ENCODE measurements around the gene RPP30. TPM values are rescaled to one million over a fixed set of nuclear protein-coding genes. Genes with fewer than 3 reads are reported as not detected.

Gene RPP30
- total and polyA plus RNA-seq, 2 of the 13 experiments (the other 11 are each of a cell fraction or from before 2014, with no cell fraction given), result 27.1 to 65.0 TPM

GRCh38 chr10:90837486-90837885 is 34.3 kb upstream of the RPP30 start:
- Histone ChIP-seq H3K27me3 (ENCODE audit: control insufficient read depth in 1 of 2, insufficient read depth in 2 of 2, low read length in 2 of 2) (peaks cover 0 to 2% of the 10 kb centered on the region in 2 experiments; a peak in 1 of 5 replicates), H3K4me1 (ENCODE audit: insufficient read depth, low read length) (no peaks in the 10 kb centered on the region), H2AFZ (ENCODE audit: low read length) (no peak overlapping the region), H3K9ac (ENCODE audit: insufficient read depth, low read depth, low read length) (no peak overlapping the region), H3K4me3 (replicated peaks in 1 of 3; ENCODE audit: insufficient read depth in 1 of 3, low read depth in 2 of 3, low read length in 3 of 3) (no peak overlapping the region), H3K9me3 (ENCODE audit: low read length) (no peaks in the 10 kb centered on the region), H3K4me2 (ENCODE audit: low read depth, low read length) (no peak overlapping the region), H3K36me3 (replicated peaks in 1 of 2; ENCODE audit: control insufficient read depth in 1 of 2, insufficient read depth in 2 of 2, low read length in 2 of 2) (no peaks in the 10 kb centered on the region), H4K20me1 (ENCODE audit: insufficient read depth, low read length) (no peaks in the 10 kb centered on the region), H3K27ac (ENCODE audit: extremely low read length, insufficient read depth, low read length) (no peak overlapping the region), H3K79me2 (ENCODE audit: insufficient read depth, low read length) (no peaks in the 10 kb centered on the region)
- intact Hi-C loops (cut with micrococcal nuclease; ENCODE audit: unreplicated experiment) (no loop called here), in situ Hi-C loops (cut with HindIII; ENCODE audit: extremely low pct_ligation_motif_present, low pct_unique_long_range_greater_than_20kb) (no loop called here)
- FAIRE-seq (no peak), DNase-seq (ENCODE audit: low spot score) (no peak), ATAC-seq (no peak)
- ChIA-PET POLR2A (no interaction called here), CTCF (ENCODE audit: low intra/inter-chr PET ratio, low total read pairs) (no interaction called here)
- WGBS (ENCODE audit: low lambda C conversion rate), result 0% methylated on average over 1 of the region's 1 CpG
- no TSS peak for BruUV-seq (replicated peaks)
- no peak for TF ChIP-seq ZNF30 (CRISPR knock-in tag; IDR thresholded peaks at IDR 0.05)
- TF ChIP-seq FOXO4 (CRISPR knock-in tag; conservative IDR thresholded peaks at IDR 0.05), result no peak
- TF ChIP-seq TMF1 (CRISPR knock-in tag; IDR thresholded peaks at IDR 0.05; ENCODE audit: low read depth), result no peak
- no peak for TF ChIP-seq KMT2B (CRISPR knock-in tag; IDR thresholded peaks at IDR 0.05)
- no peak for TF ChIP-seq JUNB (CRISPR knock-in tag; IDR thresholded peaks at IDR 0.05; ENCODE audit: borderline replicate concordance)
- TF ChIP-seq ZNF572 (CRISPR knock-in tag; IDR thresholded peaks at IDR 0.05), result no peak
- no peak for TF ChIP-seq BATF2 (CRISPR knock-in tag; IDR thresholded peaks at IDR 0.05)
- no peak for TF ChIP-seq ZNF24 (IDR thresholded peaks at IDR 0.05)
- TF ChIP-seq FIP1L1 (IDR thresholded peaks at IDR 0.05; ENCODE audit: borderline replicate concordance, insufficient read depth, low read depth, low read length), result no peak
- no peak for TF ChIP-seq ZNF207 (IDR thresholded peaks at IDR 0.05; ENCODE audit: borderline replicate concordance)
- no peak for TF ChIP-seq WIZ (CRISPR knock-in tag; IDR thresholded peaks at IDR 0.05)
- no peak for TF ChIP-seq KDM2A (CRISPR knock-in tag; IDR thresholded peaks at IDR 0.05; ENCODE audit: borderline replicate concordance, low read depth)
- no peak for TF ChIP-seq MYPOP (CRISPR knock-in tag; IDR thresholded peaks at IDR 0.05)

Data from HepG2 (cell line).